Measurements from ENCODE around the gene OR6T1.

The OR6T1 gene, protein sequence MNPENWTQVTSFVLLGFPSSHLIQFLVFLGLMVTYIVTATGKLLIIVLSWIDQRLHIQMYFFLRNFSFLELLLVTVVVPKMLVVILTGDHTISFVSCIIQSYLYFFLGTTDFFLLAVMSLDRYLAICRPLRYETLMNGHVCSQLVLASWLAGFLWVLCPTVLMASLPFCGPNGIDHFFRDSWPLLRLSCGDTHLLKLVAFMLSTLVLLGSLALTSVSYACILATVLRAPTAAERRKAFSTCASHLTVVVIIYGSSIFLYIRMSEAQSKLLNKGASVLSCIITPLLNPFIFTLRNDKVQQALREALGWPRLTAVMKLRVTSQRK

DNA sequence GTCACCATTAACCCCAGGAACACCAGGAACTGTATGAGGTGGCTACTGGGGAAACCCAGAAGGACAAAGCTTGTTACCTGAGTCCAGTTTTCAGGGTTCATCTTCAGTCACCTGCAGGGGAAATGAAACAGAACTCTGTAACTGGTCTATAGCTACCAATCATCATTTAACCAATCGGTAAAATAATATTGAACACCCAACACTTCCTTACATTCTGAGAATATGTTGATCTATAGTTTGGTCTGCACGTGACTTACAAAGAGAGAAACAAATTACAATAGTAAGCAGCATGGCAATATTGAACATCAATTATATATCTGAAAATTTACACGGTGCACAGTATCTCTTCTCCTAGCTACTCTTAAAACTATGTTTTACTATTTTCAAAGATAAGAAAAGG is at the start of gene OR6T1:
OR6T1 (minus strand) TSS at position 101 of the 400 bp plus-strand sequence; CDS start at position 101, 0 bp downstream.
- DNase-seq, result no peak

DNA sequence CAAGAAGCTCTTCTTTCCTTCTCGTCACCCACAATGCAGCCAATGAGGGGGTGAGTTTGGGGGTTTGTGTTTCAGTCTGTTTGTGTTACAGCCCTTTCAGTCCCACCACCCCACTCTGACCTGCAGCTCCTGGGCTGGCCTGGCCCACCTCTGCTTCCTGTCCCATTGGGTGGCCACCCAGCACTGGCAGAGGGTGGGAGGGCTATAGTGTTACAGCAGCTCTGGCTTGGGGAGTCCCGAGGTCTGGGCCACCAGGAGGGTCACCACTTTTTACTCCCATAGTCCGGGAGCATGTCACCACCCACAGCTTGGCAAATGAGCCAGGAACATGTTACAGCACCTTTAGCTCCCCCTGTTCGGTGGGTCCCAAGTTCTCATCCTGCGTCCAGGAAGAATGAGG is 35.7 kb upstream of the OR6T1 start:
- no peak for DNase-seq

DNA sequence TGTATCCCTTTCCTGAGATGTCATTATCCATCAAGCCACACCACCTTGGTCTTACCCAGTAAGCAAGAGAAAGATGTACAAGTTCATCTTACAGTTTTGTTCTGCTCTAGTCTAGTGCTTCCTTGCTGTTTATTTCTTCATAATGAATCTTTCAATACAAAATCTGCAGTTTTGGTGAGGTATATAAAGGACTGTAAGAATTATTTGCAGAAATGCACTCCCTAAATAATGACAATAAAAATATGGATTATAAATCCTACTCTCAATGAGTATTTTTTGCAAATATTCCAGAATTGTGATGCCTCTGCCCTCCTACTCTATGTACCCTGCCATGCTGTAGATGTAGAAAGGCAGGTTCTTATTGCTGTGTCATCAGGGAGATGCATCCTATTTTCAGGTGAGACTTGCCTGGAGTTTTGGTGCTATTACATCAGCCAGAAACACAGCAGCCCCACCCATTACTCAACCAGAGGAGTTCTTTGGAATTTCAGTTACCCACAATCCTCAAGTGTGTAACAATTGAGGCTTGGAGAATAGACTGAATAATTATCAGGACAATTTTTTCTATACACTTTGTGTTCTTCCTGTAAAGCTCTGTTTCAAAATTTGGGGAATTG is 34.2 kb upstream of the OR6T1 start, which contains the start of gene OR10S1:
OR10S1 (minus strand) TSS at position 51 of the 617 bp plus-strand sequence. CDS start 117 bp downstream, outside the sequence.
- no peak for DNase-seq

DNA sequence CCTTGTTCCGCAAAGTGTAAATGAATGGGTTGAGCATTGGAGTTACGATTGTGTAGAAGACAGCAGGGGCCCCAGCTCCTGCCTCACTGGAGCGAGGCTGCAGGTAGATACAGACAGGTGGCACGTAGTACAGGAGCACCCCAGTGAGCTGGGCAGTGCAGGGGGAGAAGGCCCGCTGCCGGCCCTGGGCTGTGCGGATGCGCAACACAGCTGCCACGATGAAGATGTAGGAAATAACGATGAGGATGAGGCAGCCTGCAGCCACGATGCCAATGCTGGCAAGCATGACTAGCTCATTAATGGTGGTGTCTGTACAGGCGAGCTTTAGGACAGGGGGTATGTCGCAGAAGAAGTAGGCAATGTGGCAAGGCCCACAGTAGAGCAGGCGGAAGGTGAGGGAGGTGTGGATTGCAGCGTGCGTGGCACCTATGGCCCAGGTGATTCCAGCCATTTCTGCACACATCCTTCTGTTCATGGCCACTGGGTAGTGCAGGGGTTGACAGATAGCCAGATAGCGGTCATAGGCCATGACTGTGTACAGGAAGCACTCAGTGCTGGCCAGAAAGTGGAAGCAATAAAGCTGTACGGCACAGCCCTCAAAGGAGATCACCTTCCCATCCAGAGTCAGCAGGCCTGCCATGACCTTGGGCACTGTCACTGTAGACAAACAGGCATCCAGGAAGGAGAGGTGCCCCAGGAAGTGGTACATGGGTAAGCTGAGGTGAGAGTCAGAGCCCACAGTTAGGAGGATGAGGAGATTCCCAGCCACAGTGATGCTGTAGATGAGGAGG is 33.3 kb upstream of the OR6T1 start:
- no peak for DNase-seq

DNA sequence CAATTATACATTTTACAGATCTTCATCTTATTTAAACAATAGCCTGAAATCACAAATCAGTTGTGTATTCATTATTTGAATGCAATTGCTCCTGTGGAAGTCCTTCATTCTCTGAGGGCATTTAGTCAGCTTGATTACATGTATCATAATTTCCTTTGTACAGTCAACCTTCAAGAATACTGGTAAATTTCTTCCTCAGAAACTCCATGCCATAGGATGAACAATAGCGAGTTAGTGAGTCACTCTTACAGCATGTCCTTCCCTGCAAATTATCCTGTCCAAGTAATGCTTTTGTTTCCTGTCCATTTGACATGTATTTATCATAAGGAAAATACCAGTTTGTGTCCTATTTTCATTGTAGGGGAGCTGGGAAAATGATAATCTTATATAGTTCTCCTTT is 30.2 kb upstream of the OR6T1 start:
- DNase-seq, result no peak

DNA sequence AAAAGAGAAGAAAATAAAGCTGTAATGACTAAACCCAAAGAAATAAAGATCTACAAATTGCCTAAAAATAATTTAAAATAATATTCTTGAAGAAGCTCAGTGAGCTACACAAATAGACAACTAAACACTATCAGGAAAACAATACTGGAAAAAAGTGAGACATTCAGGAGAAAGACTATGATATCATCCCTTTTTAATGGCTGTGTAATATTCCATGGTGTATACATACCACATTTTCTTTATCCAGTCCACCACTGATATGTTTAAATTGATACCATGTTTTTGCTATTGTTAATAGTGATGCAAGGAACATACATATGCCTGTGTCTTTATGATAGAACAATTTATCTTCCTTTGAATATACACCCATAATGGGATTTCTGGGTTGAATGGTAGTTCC is 13.1 kb upstream of the OR6T1 start:
- no peak for DNase-seq

DNA sequence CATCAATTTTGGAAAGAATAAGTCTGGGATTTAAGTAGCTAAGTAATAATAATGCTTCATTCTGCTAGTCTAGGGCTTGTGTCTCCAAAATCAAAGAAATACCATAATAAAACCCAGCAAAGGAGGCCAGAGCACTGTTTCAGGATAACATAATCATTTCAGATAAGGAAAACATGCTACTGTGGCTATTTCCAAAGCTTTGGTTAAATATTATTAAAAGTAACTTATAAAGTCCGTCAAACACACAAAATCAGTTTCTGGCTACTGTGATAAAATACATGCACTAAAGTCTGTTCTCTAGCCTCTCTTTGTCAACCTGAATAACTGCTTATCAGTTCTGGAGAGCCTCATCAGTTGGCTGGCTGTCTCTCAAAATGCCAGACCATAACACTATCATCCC is 1.5 kb upstream of the OR6T1 start:
- DNase-seq, result no peak

DNA sequence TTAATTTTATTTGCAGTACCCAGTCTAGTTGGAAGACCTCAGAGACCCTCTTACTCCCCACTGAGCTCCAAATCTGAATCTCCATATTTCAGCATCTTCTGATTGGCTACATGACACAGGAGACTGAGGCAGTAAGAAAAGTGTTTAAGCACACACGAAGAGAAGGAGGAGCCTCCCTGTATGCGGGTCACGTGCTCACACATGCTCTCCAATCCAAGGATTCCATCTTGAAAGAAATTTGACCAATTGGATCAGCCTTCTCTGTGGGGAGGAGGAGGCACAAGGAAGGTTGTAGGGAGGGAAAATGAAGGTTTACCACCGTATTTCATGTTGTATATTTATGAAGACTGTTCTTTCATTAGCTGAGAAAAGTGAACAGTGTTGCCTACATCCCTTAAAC is 1.2 kb downstream of the OR6T1 start:
- no peak for DNase-seq

DNA sequence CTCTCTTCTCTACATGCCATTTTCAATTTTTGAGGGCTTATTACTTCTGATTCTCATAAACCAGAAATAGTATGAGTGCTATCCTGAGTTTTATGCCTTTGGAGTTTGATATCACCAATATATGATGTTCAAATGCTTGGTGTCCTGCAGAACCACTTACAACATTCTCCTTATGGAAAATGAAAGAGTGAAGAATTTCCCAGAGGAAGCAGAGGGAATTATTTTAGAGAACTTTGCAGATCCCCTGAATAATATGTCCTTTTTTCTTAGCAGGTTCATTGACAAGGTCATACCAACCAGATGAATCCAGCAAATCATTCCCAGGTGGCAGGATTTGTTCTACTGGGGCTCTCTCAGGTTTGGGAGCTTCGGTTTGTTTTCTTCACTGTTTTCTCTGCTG is 4.3 kb downstream of the OR6T1 start, which contains the start of gene OR4D5:
OR4D5 (plus strand) TSS at position 301 of the 400 bp plus-strand sequence; CDS start at position 301, 0 bp downstream.
- no peak for DNase-seq

DNA sequence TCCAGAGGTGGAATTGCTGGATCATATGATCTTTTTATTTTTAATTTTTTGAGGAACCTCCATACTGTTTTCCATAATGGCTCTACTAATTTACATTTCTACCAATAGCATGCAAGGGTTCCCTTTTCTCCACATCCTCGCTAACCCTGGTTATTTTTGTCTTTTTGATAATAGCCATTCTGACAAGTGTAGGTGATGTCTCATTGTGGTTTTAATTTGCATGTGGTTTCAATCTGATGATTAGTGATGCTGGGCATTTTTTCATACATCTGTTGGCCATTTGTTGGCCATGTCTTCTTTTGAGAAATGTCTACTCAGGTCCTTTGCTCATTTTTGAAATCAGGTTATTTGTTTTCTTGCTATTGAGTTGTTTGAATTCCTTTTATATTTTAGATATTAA is 19.6 kb downstream of the OR6T1 start:
- DNase-seq, result no peak

DNA sequence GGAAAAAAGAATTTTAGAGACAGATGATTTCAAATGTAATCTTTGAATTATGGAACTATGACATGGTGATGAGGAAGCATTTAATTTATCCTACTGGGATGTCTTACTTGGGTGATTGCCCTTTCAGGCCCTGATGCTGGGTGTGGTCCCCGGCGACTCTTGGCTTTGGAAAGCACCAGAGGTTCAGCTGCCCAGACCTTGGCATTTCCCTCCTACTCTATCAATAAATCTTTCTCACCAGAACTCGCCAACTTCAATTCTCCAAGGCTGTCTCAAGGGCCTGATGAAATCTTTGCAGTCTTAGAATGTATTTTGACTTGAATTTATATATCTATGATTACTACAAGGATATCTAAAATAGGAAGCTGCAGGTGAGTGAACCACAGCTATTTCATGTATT is 22.7 kb downstream of the OR6T1 start:
- no peak for DNase-seq

DNA sequence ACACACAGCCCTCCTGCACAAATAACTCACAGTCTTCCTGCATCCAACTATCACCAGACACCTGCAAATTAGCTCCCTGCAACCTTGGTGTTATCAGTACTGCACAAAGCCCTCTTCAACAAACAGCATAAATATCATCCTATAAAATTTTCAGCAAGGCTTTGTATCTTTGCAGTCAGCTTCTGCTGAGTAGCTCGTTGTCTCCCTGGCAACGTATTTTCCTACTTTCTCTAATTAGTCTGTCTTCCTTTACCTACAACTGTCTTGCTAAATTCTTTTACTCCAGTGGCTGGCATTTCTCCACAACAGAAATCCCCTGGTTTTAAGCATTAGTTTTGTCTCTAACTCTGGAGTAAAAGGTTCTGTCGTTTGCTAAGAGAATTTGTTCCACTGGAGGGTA is 37.8 kb downstream of the OR6T1 start:
- no peak for DNase-seq

DNA sequence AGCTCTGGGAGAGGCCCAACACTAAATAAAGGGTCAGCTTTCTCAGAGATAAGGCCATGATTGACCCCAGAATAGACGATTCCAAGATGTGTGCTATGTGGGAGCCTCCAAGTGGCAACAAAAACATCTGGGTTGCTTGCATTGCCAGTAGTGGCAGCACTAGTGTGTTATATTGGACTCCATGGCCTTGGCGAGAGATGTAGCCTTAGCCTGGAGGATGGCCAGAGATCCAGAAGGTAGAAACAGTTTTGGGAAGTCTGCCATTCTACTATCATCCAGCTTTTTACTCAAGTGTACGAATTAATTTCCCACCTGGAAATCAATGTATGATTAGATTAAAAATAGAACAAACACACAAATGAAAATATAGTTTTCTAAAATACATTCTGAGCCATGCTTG is 38.7 kb downstream of the OR6T1 start:
- DNase-seq, result no peak

DNA sequence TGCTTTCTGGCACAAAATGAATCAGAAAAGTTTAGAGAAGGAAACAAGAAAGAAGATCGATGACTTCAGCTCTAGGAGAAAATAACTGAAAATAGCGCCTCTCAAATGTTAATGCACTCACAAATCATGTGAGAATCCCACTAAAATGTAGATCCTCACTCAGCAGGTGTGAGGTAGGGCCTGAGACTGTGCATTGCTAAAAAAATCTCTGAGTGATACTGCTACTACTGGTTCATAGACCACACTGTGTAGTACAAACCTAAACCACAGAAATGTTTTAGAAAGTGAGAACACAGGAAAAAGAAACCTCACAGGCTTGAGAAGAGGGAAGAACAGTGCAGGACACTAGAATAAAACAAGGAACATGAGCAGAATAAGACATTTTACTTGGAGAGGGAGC is 39.7 kb downstream of the OR6T1 start:
- no peak for DNase-seq

DNA sequence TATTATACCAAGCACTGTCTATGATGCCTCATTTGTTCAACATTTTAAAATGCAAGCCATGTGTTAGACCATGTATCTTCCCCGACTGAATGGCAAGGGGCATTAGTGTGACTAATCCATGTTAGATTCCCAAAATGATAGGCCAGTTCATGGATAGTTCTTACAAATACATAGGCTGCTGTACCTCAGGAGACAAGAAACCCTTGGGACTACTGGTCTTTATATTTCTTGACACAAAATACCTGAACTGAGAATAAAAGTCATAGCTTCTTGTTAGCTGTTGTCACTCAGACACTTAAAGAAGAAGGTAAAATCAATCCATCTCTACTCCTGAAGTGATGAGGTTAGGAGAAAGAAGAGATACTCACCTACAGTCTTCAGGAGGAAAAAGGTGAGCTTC is 41.8 kb downstream of the OR6T1 start, which contains the start of gene OR8D4:
OR8D4 (plus strand) TSS at position 301 of the 400 bp plus-strand sequence. CDS start 4,265 bp downstream, outside the sequence.
- no peak for DNase-seq

DNA sequence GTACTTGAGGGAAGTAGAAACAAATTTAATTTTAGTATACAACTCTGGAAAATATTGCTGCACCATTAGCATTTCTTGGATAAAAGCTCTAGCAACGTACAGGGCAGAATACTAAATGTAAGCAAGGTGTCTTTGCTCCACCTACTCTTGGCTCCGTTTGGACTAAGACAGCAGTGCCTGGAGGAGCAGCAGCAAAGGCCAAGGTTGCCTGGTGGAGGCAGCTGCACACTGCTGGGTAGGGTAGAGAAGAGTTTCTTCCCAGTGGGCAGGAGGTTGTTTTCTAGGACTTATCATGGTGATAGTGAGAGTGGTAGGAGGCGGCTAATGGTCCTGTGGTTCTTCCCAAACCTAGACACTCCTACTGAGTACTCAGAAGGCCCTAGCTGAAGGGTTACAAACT is 43.8 kb downstream of the OR6T1 start:
- no peak for DNase-seq
